HG03342 (cell line): ENCODE data around the gene CROCC2.

Source experiments
- ATAC-seq: cut with Tn5 transposase; IDR thresholded peaks from one replicate; pipeline ENCODE4 v1.9.1; 2021; ENCODE audit warnings: mild to moderate bottlenecking, moderate library complexity; ENCODE audit not compliant: unreplicated experiment

Gene CROCC2

GRCh38 chr2:240875228-240876034 lies 30.7 kb upstream of the CROCC2 start:
- no peak for ATAC-seq

- no peak for ATAC-seq
These were observed 30.1 kb upstream of the CROCC2 start for GRCh38 chr2:240876035-240876474.

- ATAC-seq, result no peak
These were observed 29.5 kb upstream of the CROCC2 start for GRCh38 chr2:240876475-240877251.

- no peak for ATAC-seq
These were observed 28.4 kb upstream of the CROCC2 start for GRCh38 chr2:240877460-240878340.

GRCh38 chr2:240878341-240878936 lies 27.7 kb upstream of the CROCC2 start:
- no peak for ATAC-seq

GRCh38 chr2:240879105-240879504 lies 27.0 kb upstream of the CROCC2 start:
- ATAC-seq, result no peak

GRCh38 chr2:240881913-240882312 lies 24.2 kb upstream of the CROCC2 start:
- ATAC-seq, result no peak

GRCh38 chr2:240884221-240884620 lies 21.9 kb upstream of the CROCC2 start:
- no peak for ATAC-seq

GRCh38 chr2:240884745-240885144 lies 21.4 kb upstream of the CROCC2 start:
- ATAC-seq, result no peak

- no peak for ATAC-seq
These were observed 20.6 kb upstream of the CROCC2 start for GRCh38 chr2:240885566-240885965.

- ATAC-seq, result no peak
These were observed 20.0 kb upstream of the CROCC2 start for GRCh38 chr2:240886023-240886565.

- ATAC-seq, result no peak
These were observed 19.2 kb upstream of the CROCC2 start for GRCh38 chr2:240886678-240887609.

GRCh38 chr2:240887631-240888030 lies 18.5 kb upstream of the CROCC2 start:
- no peak for ATAC-seq

GRCh38 chr2:240888130-240888889 lies 17.8 kb upstream of the CROCC2 start:
- no peak for ATAC-seq

- no peak for ATAC-seq
These were observed 17.1 kb upstream of the CROCC2 start for GRCh38 chr2:240888890-240889573.

GRCh38 chr2:240889601-240890560 lies 16.3 kb upstream of the CROCC2 start:
- no peak for ATAC-seq

- no peak for ATAC-seq
These were observed 15.4 kb upstream of the CROCC2 start for GRCh38 chr2:240890691-240891090.
